GM18502 (cell line): Measurements from ENCODE around the gene GNAT2.

Experiments
- ATAC-seq: cut with Tn5 transposase; IDR thresholded peaks from one replicate; pipeline ENCODE4 v1.9.1; 2021; ENCODE audit warnings: mild to moderate bottlenecking; ENCODE audit not compliant: unreplicated experiment, poor library complexity

Gene GNAT2

DNA sequence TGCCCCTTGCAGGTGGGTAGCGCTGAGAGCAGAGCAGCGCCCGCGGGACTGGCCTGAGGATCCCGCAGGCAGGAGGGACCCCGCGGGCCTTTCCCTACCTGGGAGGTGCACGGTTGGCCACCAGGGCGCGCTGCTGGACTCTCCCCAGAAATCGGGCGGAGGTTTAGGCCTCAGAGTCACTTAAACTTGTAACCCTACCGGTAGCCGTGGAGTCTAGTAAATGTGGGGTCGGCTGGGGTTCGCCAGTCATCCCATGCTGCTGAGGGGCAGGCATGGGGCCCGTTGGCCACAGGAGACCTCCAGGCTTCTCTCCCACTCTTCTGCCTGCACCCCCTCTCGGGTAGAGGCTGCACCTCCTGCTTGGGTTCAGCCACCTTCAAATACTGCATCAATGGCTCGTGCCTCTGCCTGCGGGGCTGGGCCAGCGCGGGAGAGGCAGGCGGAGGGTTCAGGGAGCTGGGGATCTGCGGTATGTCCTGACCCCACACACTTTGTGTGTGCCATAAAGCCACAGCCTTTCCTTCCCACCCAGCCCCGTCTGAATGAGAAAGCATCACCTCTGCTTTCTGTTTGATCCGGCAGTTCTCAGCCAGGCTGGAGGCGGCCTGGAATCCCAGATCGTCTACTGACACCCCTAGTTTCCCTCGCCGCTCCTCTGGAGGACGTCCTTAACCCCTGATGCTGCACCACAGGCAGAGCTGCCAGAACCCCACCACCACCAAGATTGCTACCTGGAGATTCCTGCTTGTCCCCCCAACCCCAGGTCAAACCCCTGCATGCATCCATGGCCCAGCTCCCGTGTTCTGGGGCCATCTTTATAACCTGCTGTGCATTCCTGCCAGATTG lies 24.2 kb upstream of the GNAT2 start:
- peak; percentile 92 for ATAC-seq

DNA sequence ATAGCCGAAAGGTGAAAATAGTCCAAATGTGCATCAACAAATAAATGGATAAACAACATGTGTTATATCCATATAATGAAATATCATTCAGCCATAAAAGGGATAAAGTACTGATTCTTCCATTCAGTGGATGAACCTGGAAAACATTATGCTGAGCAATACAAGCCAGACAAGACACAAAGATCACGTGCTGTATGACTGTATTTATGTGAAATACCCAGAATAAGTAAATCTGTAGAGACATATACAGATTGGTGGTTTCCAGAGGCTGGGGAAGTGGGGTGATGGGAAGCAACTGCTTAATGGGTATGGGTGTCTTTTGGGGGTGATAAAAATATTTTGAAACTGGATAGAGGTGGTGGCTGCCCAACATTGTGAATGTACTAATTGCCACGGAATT lies 23.2 kb upstream of the GNAT2 start:
- no peak for ATAC-seq

DNA sequence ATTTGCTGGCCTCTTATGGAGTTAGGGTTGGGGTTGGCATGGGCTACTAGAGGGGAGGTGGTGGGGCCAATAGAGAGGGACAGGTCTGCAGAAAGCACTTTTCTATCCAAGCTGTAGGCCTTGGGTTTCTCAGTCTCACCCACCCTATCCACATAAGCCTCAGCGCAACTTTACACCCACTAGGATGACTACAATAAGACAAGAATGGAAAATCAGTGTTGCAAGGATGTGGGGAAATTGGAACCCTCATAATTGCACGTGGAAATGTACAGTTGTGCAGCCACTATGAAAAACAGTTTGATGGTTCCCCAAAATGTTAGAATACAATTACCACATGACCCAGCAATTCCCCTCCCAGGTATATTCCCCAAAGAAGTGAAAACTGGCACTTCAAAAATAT lies 22.4 kb upstream of the GNAT2 start:
- ATAC-seq: no peak

DNA sequence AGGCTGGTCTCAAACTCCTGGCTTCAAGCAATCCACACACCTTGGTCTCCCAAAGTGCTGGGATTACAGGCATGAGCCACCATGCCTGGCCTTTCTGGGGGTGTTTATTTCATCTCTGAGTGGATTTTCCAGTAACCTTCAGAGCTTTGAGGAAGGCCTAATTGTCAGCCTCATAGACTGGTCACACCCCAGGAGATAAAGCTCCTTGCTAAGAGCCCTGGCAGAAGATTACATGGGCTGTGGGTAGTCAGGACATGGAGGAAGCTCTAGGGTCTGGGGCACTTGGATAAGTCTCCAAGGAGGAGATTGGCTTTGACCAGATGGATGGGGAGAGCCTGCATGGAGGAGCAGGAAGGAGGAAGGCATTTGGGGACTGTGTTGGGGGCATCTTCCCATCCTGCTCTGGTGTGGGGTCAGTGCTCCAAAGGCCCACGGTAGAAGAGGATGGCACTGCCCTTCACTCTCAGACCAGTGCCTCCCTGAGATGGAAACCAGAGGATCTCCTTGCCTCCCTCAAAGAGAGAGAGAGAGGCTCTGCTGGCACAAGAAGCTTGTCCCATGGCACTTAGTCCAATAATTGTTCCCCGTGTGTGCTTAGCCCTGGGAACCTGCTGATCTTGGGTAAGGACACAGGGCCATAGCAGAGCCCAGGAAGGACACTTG lies 21.8 kb upstream of the GNAT2 start:
- ATAC-seq: no peak

DNA sequence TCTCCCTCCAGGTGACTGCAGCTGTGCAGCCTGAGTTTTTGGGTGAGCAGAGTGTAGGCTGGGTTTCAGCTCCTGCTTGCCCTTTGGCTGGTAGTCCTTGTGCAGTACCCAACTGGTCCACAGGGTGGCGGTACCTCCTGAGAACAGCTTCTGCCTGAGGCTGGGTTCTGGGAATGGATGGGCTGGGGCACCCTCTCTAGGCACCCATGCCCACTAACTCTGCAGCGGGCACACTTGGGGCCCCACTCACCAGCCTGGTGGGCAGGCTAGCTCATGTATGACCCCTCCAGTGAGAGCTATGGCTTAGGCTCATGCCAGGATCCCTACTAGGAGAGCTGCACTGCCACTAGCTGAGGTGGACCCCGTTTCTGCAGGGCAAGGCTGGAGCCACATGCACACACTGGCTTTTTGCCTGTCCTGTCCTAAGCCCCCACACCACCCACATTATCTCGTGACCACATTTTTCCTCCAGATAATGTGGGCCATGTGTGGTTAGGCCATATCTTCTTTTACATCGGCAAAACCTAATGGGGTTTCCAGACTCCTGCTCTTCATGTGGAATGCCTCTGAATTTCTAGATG lies 21.0 kb upstream of the GNAT2 start:
- ATAC-seq: peak; percentile 52

DNA sequence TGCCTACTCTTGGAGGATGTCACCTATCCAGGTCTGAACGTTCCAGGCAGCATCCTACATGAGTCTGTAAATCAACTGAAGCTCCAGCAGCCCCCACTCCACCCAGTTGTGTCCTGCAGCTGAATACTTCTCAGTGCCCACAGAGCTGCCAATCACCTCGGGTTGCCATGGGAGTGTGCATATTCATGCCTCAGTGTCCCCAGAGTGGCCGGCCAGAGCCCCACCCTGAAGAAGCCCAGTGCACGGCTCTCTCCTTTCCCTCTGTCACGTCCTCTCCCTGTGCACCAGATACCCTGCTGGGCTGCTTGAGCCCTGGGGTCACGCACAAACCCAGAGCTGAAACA lies 20.4 kb upstream of the GNAT2 start:
- no peak for ATAC-seq

DNA sequence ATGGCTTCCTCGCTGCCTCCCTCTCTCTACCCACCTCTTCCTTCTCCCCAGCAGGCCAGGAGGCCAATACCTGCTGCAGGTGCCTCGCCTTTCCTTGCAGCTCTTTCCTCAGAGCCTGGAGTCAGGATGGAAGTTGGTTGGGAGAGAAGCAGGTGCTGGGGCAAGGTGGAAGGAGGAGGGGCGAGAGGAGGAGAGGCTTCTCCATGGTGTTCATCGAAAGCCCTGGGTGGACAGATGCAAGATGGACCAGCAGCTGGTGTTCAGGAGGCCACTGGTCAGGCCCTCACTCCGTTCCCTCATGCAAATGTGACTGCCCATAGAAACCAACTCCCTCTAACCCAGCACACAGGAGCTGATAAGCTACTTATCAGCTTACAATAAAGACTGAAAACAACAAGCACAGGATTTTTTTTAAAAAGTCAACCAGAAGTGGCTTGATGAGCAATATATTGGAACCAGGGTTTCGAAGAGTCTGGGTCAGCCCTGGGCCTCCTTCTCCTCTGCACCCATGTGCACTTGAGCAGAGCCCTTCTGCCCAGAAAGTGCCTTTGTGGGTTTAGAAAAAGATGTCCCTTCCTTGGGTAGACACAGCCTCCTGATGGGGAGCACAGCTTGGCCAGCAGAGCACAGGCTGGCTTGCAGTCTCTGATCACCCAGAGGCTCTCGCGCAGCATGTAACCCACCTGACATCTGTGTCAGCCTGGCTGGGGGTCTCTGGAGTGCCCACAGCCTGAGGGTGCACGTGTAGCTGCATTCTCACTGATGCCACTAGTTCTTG lies 19.8 kb upstream of the GNAT2 start:
- ATAC-seq: no peak

DNA sequence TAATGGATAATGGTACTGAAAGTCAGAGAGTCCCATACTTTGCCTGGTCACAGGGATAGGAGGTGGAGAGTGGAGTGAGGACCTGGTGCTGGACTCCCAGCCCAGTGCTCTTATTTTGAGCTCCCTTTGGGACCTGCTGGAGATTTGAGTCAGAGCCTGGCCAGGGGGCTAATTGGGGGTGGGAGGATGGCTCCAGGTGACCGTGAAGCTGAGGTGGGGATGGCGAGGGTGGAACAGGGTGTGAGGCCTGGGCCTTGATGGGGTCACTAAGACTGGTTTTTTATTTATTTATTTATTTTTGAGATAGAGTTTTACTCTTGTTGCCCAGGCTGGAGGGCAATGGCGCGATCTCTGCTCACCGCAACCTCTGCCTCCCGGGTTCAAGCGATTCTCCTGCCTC lies 18.0 kb upstream of the GNAT2 start:
- no peak for ATAC-seq

DNA sequence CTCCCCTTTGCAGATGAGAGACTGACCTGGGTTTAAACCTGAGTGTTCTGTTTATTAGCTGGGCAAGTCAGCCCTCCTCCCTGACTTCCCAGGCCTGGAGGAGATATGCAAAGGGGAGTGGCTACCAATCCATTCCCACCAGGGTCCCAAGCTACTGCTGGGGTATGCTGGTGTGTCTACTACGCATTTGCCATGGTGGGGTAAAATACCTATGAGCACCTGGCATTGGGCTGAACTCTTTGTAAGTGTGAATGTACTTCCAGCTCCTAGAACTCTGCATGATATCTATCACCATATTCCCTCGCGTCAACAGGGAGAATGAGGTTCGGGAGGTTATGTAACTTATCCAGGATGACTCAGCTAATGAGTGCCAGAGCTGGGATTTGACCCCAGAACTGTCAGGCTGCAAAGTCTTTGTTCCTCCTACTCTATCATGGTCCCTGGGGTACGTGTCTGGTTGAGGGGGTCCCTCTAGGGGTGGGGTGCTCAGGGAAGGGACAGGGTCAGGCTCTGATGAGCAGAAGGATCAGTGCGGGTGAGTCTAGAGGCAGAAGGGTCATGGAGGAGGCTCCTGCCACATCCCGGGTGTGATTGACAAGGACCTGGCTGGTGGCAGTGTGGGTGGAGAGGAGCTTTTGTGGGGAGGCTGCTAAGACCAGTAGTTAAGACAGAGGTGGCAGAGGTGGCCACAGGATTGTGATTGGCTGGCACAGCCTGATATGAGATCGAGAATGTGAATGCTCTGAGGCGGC lies 17.0 kb upstream of the GNAT2 start:
- ATAC-seq: no peak

DNA sequence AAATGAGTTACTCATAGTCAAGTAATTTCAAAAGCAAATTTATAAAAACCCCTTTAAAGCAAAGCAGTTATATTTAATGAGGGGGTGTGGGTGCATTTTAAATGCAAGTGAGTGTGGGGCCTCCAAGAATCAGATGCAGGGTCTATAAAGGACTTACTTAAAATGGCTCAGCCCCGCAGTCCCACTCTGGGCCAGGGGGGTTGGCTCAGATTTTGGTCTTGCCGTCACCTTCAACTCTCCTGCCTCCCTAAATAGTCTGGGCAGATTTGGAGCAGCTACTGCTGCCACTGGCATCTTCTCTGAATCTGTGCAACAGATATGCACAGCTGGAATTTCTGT lies 16.4 kb upstream of the GNAT2 start:
- no peak for ATAC-seq

DNA sequence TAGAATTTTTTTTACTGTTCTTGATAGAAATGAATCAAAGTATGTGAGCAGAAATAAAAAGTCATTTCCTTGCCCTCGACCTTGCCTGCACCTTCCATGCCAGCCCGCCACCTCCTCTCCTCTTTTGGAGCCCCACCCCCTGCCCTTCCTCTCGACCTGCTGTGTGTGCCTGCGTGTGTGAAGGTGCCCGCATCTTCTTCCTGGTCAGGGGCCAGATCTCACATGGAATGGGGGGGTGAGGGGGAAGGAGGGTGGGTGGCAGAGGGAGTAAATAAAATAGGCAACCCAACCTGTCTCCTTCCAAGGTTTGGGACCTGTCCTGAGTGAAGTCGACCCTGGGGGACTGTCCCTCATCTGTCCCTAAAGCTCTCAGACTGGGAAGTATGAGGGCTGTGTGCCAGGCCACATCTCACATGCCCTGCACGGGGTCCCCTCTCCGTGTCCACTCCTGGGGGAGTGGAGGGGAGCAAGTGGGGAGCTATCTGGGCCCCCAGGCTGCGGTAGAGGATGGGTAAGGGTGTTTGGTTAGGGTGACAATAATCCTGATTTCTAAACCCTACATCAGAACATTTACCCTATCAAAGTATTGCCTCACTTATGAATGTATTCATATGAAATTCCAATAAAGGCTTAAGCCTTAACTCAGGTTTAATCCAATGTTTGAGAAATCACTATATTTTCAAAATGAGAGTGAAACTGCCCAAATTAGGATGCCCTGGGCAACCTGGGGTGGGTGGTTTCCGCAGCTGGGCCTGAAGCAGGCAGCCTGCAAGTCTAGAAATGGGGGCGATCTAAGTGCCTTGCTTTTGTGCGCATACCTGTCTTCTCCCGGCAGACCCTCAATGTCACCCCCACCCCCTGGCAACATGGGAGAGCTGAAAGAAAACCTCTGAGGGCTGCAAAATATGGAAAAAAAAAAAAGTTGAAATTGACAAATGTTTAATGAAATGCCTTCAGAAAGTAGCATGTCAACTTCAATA lies 15.6 kb upstream of the GNAT2 start:
- ATAC-seq: no peak

DNA sequence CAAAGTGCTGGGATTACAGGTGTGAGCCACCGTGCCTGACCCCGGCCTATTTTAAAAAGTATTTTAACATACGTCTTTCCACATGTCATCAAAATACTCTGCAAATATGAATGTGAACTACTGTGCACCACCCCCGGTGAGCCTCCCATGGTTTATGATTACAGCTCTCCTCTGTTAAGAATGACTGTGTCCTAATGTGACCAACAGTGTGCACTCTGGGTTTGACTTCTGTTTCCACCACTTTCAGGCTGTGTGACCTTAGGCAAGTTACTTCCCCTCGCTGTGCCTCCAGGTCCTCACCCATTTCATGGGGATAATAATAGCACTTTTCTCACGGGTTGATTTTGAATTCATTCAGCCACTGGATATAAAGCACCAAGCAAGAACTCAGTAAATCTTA lies 14.9 kb upstream of the GNAT2 start:
- no peak for ATAC-seq

DNA sequence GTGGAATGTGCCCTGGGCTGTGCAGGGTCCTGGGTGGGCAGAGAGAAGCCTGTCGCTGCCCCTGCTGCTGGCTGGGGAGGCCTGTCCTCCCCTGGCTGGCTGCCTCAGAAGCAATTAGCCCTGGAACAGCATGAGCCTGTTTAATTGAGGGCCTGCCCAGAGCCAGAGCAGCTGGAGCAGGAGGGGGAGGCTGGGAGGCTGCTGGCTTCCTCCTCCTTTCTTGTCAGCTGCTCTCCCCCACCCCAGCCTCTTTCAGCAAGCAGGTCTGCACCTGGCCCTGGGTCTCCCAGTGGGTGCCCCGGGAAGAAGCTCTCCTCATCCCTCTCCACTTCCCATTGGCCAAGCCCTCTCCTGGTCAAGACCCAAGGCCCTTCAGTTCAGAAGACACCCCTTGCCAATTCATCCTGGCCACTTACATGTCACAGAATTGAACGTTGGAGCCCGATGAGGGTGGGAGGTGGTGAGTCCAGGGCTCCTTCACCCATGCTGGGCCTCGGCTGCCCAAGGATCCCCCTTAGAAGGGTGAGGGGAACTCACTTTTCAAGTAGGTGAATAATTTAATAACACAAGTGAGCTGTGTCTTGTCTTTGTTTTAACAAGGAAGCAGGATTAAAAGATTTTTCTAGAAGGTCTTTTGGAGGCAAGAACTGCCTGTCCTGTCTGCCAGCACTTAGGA lies 13.4 kb upstream of the GNAT2 start:
- ATAC-seq: no peak

DNA sequence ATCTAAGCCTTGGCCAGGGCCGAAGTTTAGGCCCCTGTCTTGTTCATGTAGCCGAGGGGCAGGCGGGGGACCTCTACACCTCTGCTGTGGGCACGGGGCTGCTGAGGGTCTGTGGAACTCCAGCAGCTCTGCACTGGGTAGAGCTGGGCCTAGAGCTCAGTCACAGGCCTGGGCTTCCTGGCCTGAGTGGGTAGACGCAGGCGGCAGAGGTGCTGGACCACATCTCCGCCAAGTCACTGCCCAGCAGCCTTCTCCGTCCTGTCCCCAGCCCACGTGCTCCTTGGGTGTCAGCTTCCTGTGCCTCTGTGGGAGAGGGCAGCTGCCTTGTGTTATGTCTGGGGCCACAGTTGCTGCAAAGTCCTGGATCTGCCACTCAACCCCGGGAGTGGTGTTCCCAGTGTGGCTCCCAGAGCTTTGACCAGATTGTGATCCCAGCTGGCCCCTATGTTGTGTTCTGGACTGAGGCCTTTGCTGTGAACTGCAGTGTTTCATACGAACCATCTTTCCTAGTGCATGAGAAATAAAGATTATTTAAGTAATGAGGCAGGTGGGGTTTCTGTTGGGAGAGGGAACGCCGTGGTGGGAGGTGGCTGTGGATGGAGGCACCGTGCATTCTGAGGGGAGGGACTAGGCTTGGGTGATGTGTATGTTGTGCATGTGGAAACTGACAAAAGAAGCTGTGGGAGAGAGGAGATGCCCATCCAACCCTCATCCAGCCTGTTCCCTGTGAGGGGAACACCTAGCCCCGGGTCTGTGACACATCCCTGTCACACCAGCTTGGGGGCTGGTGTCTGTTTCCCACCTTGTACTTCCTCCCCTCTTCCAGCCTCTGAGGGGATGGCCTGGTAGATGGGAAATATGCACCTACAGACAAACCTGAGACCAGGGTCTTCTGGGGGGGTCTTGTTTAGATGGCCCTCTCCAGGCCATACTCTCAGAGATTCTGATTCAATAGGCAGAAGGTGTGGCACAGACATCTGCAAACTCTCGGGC lies 12.4 kb upstream of the GNAT2 start:
- ATAC-seq: no peak

DNA sequence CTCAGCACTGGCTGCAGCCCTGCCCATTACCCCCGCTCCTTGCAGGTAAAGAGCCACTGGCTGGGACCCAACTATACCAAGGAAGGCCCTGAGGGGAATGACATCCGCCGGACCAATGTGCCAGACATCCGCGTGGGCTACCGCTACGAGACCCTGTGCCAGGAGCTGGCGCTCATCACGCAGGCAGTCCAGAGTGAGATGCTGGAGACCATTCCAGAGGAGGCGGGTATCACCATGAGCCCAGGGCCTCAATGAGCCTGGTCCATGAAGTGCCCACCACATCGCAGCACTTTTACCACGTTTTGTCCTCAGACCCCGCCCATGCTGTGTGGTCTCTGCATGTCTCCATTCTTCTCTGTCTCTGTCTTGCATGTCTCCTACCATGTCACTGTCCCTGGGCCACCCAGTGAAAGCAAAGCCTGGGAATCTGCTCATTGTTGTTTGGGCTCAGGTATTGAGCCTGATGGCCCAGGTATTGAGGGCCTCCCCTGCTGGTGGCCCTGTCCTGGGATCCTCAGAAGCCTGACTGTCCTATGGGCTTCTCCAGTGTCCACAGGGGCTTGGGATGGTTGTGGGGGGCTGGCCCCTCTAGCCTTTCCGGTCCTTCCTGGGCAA lies 11.6 kb upstream of the GNAT2 start:
- no peak for ATAC-seq

DNA sequence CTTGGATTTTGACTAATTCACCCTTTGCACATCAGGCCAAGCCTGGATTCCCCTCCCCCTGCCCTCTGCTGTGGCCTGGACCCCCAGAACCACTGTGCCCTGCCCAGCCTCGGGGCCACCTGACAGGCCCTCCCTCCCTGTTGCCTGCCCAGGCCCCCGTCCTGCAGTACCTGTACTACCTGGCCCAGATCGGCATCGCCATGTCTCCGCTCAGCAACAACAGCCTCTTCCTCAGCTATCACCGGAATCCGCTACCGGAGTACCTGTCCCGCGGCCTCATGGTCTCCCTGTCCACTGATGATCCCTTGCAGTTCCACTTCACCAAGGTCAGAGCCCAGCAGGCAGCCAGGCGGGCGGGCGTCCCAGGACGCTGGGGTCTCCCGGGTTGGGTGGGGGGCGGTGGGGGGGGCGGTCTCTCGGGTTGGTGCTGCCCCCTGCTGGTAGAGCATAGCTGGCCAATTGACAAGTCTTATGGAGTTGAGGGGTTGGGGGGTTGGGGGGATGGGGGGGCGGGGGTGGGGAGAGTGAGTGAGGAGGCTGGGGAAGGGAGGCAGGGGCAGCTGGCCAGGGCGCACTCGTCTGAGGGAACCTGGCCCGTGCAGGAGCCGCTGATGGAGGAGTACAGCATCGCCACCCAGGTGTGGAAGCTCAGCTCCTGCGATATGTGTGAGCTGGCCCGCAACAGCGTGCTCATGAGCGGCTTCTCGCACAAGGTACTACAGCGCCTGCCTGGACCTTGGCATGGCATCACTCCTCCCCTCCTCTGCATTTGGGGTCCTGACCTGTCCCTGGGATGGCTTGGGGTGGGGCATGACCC lies 10.9 kb upstream of the GNAT2 start:
- ATAC-seq: no peak
